ENCODE measurements around the gene ULK4.

The ULK4 gene

GRCh38 chr3:41629986-41630385 is 331.9 kb downstream of the ULK4 start:
- H3K4me3 ChIP-seq (replicated peaks; ENCODE audit: insufficient read depth, low read length) = no peak overlapping the region
- DNase-seq (ENCODE audit: low read depth in 1 of 2, low spot score in 1 of 2) = no peak
- H3K27ac ChIP-seq (replicated peaks) = no peak overlapping the region
- no peaks in the 10 kb centered on the region for H3K27me3 ChIP-seq (ENCODE audit: insufficient read depth, poor library complexity, severe bottlenecking)
- TF ChIP-seq SPI1 (IDR thresholded peaks at IDR 0.05; ENCODE audit: borderline replicate concordance, low read depth) (no peak), POLR2AphosphoS5 (IDR thresholded peaks at IDR 0.05; ENCODE audit: low read depth) (no peak), REST (IDR thresholded peaks at IDR 0.05; ENCODE audit: insufficient replicate concordance, low read depth) (no peak), GABPA (IDR thresholded peaks at IDR 0.05; ENCODE audit: low read depth) (no peak), CTCF (IDR thresholded peaks at IDR 0.05; ENCODE audit: insufficient read depth, low read length) (no peak)

- no peak for DNase-seq (ENCODE audit: low read depth in 1 of 2, low spot score in 1 of 2)
- Histone ChIP-seq H3K27ac (replicated peaks) (no peak overlapping the region), H3K27me3 (ENCODE audit: insufficient read depth, poor library complexity, severe bottlenecking) (no peaks in the 10 kb centered on the region), H3K4me3 (replicated peaks; ENCODE audit: insufficient read depth, low read length) (no peak overlapping the region)
- TF ChIP-seq REST (IDR thresholded peaks at IDR 0.05; ENCODE audit: insufficient replicate concordance, low read depth) (no peak), POLR2AphosphoS5 (IDR thresholded peaks at IDR 0.05; ENCODE audit: low read depth) (no peak), CTCF (IDR thresholded peaks at IDR 0.05; ENCODE audit: insufficient read depth, low read length) (no peak), SPI1 (IDR thresholded peaks at IDR 0.05; ENCODE audit: borderline replicate concordance, low read depth) (no peak)
These were observed 332.8 kb downstream of the ULK4 start for GRCh38 chr3:41629072-41629471.

- H3K27me3 ChIP-seq (ENCODE audit: insufficient read depth, poor library complexity, severe bottlenecking) = no peaks in the 10 kb centered on the region
- TF ChIP-seq GABPA (IDR thresholded peaks at IDR 0.05; ENCODE audit: low read depth) (no peak), SPI1 (IDR thresholded peaks at IDR 0.05; ENCODE audit: borderline replicate concordance, low read depth) (no peak), POLR2AphosphoS5 (IDR thresholded peaks at IDR 0.05; ENCODE audit: low read depth) (no peak), CTCF (IDR thresholded peaks at IDR 0.05; ENCODE audit: insufficient read depth, low read length) (no peak), REST (IDR thresholded peaks at IDR 0.05; ENCODE audit: insufficient replicate concordance, low read depth) (no peak)
- no peak overlapping the region for H3K27ac ChIP-seq (replicated peaks)
- DNase-seq (ENCODE audit: low read depth in 1 of 2, low spot score in 1 of 2) = no peak
- H3K4me3 ChIP-seq (replicated peaks; ENCODE audit: insufficient read depth, low read length) = no peak overlapping the region
These were observed 334.3 kb downstream of the ULK4 start for GRCh38 chr3:41627477-41628087.
